Cardiac muscle cell (in vitro differentiated cells and primary cell): ENCODE measurements around the gene GNB2. TPM values are rescaled to one million over a fixed set of nuclear protein-coding genes. Genes with fewer than 3 reads are reported as not detected.
"Not testable (repeated sequence)": the region's sequence is repeated elsewhere in the genome, so short reads cannot be mapped to it uniquely, and the experiment has no call there.

Experiments used
- DNase-seq, 2 donors: peaks; one replicate each; pipeline versions ENCODE4 v3.0.0 to v3.0.0-alpha.2; 2010 to 2017; ENCODE audit warnings: low read depth in 1 of 2, low spot score in 1 of 2
- H3K27ac ChIP-seq: fragments of 200-600 bp; sonication (generic); 2 replicates; pipeline ENCODE4 v1.5.1; 2016
- H3K27me3 ChIP-seq: fragments of 200-600 bp; sonication (generic); 2 replicates; pipeline ENCODE4 v1.6.0; 2016; ENCODE audit warnings: control low read depth
- H3K36me3 ChIP-seq: fragments of 200-600 bp; sonication (generic); 2 replicates; pipeline ENCODE4 v1.5.1; 2016; ENCODE audit warnings: control low read depth
- H3K4me1 ChIP-seq: fragments of 200-600 bp; sonication (generic); 2 replicates; pipeline ENCODE4 v1.8.1; 2017; ENCODE audit warnings: low read depth, mild to moderate bottlenecking, mixed run types
- H3K4me3 ChIP-seq: fragments of 200-600 bp; sonication (generic); 2 replicates; pipeline ENCODE4 v1.5.1; 2016; ENCODE audit warnings: mild to moderate bottlenecking
- H3K9me3 ChIP-seq: fragments of 200-600 bp; sonication (generic); 2 replicates; pipeline ENCODE4 v1.5.1; 2017; ENCODE audit warnings: low read depth, mild to moderate bottlenecking, control low read depth
- polyA plus RNA-seq: library from polyadenylated mRNA; unstranded; fragments of >200 nt; fragmentation: Nextera tagmentation; extraction: Ambion mirVana; gene quantifications from 2 replicates; pipeline ENCODE4 v1.2.1, GENCODE V29; 2016
- total RNA-seq: library from RNA; depleted of rRNA; stranded (reverse); fragments of >200 nt; gene quantifications from 2 replicates; pipeline ENCODE4 v1.2.3, GENCODE V29; 2016
- TF ChIP-seq, protein P1 (sequence below): IDR thresholded peaks from 2 replicates; pipeline ENCODE4 v1.5.1; 2012; ENCODE audit warnings: low read depth, mild to moderate bottlenecking, low read length

GNB2 gene
- total and polyA plus RNA-seq, 2 experiments from 2014 or later = 234 to 241 TPM

DNA sequence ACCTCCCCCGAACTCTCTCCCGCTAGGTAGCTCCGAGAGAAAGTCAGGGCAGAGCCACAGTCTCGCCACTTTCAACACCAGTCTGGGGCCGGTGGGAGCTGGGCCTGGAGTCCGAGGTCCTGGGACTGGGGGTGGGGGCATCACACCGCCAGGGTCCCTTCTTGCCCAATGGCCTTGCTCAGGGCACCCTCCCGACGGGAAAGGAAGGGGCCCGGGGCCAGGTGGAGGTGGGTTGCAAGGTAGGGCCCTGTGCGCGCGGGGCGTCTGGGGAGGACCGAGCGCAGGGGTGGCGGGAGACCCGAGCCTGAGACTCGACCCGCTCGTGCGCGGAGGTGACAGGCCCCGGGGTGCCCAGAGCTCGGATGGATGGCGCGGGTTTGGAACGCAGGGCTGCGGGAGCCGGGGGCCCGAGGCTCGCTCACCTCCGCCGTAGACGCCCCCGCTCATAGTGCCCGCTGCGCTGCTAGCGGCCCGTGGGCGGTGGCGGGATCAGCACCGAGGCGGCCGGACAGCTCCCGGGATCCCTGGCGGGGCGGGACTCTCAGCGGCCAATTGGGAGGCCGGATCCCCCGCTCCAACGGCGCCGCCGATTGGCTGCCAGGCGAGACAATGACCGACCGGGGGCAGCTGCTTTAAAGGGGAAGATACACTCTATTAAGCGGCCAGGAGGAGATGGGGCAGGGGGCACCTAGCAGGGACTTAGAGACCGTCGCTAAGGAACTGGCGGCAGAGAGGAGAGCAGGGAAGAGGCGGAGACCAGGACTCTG is 17.4 kb upstream of the GNB2 start, which contains the start of gene ACTL6B:
TSS of gene ACTL6B (minus strand) at position 541 of the 767 bp plus-strand sequence. CDS start at position 447, 94 bp downstream.
- Histone ChIP-seq H3K4me3 (no peak within 1 kb of the TSS), H3K27ac (no peak within 1 kb of the TSS), H3K9me3 (no peaks in the 10 kb centered on the region), H3K4me1 (no peaks in the 10 kb centered on the region), H3K27me3 (peaks cover 34% of the 10 kb centered on the region), H3K36me3 (no peaks in the 10 kb centered on the region)
- peak; percentile 50 to 80 for DNase-seq
- TF ChIP-seq, protein P1, sequence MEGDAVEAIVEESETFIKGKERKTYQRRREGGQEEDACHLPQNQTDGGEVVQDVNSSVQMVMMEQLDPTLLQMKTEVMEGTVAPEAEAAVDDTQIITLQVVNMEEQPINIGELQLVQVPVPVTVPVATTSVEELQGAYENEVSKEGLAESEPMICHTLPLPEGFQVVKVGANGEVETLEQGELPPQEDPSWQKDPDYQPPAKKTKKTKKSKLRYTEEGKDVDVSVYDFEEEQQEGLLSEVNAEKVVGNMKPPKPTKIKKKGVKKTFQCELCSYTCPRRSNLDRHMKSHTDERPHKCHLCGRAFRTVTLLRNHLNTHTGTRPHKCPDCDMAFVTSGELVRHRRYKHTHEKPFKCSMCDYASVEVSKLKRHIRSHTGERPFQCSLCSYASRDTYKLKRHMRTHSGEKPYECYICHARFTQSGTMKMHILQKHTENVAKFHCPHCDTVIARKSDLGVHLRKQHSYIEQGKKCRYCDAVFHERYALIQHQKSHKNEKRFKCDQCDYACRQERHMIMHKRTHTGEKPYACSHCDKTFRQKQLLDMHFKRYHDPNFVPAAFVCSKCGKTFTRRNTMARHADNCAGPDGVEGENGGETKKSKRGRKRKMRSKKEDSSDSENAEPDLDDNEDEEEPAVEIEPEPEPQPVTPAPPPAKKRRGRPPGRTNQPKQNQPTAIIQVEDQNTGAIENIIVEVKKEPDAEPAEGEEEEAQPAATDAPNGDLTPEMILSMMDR = no peak

DNA sequence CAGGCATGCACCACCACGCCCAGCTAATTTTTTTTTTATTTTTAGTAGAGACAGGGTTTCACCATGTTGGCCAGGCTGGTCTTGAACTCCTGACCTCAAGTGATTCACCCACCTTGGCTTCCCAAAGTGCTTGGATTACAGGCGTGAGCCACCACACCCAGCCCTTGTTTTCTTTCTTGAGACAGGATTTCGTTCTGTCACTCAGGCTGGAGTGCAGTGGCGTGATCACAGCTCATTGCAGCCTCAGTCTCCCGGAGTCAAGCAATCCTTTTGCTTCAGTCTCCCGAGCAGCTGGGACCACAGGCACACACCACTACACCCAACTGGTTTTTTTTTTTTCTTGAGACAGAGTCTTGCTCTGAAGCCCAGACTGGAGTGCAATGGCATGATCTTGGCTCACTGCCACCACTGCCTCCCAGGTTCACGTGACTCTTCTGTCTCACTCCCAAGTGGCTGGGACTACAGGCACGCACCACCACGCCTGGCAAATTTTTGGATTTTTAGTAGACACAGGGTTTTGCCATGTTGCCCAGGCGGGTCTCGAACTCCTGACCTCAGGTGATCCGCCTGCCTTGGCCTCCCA is 11.3 kb upstream of the GNB2 start:
- H3K27me3 ChIP-seq, H3K4me3 ChIP-seq, H3K27ac ChIP-seq, H3K4me1 ChIP-seq, H3K9me3 ChIP-seq, H3K36me3 ChIP-seq: not testable (repeated sequence)
- DNase-seq = peak in 1 of 2 donors; percentile 21

DNA sequence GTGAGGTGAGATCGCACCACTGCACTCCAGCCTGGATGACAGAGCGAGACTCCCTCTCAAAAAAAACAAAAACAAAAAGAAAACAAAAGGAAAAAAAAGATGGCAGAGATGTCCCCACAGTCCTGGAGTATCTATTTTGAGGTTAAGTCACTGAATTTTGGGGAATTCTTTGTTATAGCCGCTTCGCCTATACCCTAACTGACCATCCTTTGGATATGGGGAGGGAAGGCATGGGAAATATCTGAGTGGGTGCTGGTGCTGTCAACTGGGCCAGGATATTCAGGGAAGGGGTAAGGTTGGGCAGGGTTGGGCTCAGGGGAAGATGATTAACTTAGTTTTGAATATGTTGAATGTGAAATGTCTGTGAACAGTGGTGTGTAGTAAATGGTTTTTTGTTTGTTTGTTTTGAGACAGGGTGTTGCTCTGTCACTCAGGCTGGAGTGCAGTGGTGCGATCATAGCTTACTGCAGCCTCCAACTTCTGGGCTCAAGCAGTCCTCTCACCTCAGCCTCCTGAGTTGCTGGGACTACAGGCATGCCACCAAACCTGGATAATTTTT is 8.3 kb upstream of the GNB2 start:
- Histone ChIP-seq H3K4me3 (no peak overlapping the region), H3K27ac (no peak overlapping the region), H3K9me3 (no peaks in the 10 kb centered on the region), H3K27me3 (peaks cover 12% of the 10 kb centered on the region), H3K4me1 (no peaks in the 10 kb centered on the region), H3K36me3 (no peaks in the 10 kb centered on the region)
- DNase-seq = no peak
- TF ChIP-seq, protein P1 = no peak

DNA sequence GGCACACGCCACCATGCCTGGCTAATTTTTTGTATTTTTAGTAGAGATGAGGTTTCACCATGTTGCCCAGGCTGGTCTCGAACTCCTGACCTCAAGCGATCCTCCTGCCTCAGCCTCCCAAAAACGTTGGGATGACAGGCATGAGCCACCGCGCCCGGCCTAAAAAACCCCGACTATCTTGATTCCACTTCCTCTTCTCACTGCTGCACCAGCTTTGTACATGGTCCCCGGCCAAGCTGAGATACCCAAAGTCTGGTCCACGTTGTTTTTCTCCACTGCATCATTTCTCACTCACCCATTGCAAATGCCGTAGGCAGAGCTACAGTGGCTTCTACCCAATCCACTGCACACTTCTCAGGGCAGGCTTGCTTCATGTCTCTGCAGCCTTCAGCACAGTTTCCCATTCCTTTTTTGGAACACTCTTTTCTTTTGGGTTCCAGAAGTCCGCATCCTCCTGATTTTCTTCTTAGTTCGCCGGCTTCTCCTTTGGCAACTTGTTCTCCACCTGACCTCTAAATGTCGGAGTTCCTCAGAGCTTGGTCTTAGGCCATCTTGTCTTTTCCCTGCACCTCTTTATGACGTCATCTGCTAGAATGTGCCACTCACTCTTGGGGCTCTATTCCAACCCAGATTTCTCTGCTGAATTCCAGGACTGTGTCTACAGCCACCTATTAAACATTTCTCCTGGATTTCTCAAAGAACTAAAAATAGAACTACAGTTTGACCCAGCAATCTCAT is 6.0 kb upstream of the GNB2 start:
- Histone ChIP-seq H3K4me1 (no peaks in the 10 kb centered on the region), H3K36me3 (no peaks in the 10 kb centered on the region), H3K9me3 (no peaks in the 10 kb centered on the region), H3K27ac (no peak overlapping the region), H3K4me3 (no peak overlapping the region), H3K27me3 (peaks cover 15% of the 10 kb centered on the region)
- TF ChIP-seq, protein P1 = no peak
- DNase-seq = no peak

DNA sequence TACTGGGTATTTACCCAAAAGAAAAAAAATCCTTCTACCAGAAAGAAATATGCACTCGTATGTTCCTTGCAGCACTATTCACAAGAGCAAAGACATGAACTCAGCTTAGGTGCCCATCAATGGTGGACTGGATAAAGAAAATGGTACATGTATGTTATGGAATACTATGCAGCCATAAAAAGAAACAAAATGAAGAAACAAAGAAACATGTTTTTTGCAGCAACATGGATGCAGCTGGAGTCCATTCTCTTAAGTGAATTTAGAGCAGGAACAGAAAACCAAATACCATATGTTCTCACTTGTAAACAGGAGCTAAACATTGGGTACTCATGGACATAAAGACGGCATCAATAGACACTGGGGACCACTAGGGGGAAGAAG is 5.5 kb upstream of the GNB2 start:
- TF ChIP-seq, protein P1 = no peak
- H3K4me3 ChIP-seq = no peak overlapping the region
- no peak overlapping the region for H3K27ac ChIP-seq
- peaks cover 15% of the 10 kb centered on the region for H3K27me3 ChIP-seq
- H3K36me3 ChIP-seq = no peaks in the 10 kb centered on the region
- no peaks in the 10 kb centered on the region for H3K9me3 ChIP-seq
- DNase-seq = no peak
- H3K4me1 ChIP-seq = no peaks in the 10 kb centered on the region

DNA sequence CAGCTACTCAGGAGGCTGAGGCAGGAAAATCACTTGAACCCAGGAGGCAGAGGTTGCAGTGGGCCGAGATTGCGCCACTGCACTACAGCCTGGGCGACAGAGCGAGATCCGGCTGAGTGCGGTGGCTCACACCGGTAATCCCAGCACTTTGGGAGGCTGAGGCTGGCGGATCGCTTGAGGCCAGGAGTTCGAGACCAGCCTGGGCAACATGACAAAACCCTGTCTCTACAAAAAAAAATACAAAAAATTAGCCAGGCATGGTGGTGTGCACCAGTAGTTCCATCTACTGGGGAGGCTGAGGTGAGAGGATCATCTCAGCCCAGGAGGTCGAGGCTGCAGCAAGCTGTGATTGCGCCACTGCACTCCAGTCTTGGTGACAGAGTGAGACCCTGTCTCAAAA is 4.4 kb upstream of the GNB2 start:
- H3K4me1 ChIP-seq, DNase-seq, H3K27ac ChIP-seq, H3K9me3 ChIP-seq, H3K4me3 ChIP-seq, H3K36me3 ChIP-seq: not testable (repeated sequence)
- peaks cover 15% of the 10 kb centered on the region for H3K27me3 ChIP-seq
